CD4-positive, alpha-beta T cell treated with Interleukin-15 for 4 hours (primary cell): Measurements from ENCODE around the gene PNPLA2.

ENCODE experiments used
- DNase-seq: peaks from one replicate; pipeline ENCODE4 v3.0.0-alpha.2; 2020; ENCODE audit warnings: low spot score

PNPLA2 gene

DNA sequence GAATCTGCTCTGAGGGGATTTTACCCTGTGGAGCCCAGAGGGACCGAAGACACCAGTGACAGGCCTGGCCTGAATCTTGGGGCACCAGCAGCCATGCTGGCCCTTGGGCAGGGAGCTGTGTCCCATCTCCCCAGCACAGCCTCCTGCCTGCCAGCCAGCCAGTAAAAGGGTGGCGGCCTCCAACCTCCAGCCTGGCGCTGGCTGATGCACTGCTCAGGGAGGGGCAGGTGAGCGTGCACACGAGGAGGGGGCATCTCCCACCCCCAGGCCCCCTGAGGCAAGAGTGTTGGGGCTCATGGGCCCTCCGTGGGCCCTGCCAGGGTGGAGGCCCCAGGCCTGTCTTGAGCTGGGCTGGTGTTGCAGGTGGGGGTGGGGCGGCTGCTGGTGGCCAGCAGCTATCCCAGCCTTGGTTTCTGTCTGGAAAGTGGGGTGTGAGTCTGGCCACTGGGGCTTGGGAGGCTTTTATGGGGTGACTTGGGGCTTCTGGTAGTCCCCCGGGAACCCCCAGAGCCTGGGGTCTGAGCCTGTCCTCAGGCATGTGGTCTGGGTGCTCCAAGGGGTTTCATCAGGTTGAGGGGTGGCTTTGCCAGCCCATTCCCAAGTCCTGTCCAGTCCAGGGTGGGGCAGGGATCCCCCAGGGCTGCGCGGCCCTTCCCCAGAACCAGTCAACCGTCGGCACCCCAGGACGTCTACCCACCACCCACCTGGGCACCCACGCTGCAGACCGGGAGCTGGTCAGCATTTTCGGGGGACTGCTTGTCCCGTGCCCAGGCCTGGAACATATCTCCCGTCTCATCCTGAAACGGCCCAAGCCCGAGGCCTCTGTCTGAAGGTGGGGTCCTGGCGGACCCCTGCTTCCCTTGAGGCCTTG is 41.8 kb downstream of the PNPLA2 start:
- no peak for DNase-seq

GRCh38 chr11:861105-861479 is 42.4 kb downstream of the PNPLA2 start:
- no peak for DNase-seq

DNA sequence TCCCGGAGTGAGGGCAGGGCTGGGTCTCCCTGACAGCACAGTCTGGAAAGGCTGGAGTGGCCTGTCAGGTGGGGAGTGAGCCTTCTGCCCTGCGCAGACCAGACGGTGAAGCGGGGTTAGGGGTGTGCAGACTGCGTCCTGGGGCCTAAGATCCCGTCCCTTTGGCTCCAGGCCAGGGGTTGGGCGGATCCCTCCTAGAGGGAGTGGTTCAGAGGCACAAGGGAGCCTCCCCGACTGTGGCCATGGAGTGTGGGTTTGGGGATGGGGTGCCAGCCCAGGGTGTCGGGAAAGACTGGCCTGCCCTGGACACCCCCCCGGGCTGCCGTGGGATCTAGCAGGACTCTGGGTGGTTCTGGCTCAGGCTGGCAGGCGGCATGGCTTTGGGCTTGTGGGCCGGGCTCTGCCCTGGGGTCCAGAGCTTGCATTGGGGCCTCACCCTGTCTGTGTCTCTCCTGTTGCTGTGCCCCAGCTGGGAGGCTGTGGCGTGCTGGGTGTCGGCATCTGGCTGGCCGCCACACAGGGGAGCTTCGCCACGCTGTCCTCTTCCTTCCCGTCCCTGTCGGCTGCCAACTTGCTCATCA is 43.5 kb downstream of the PNPLA2 start:
- DNase-seq, result no peak

GRCh38 chr11:862696-863022 is 43.9 kb downstream of the PNPLA2 start:
- no peak for DNase-seq

DNA sequence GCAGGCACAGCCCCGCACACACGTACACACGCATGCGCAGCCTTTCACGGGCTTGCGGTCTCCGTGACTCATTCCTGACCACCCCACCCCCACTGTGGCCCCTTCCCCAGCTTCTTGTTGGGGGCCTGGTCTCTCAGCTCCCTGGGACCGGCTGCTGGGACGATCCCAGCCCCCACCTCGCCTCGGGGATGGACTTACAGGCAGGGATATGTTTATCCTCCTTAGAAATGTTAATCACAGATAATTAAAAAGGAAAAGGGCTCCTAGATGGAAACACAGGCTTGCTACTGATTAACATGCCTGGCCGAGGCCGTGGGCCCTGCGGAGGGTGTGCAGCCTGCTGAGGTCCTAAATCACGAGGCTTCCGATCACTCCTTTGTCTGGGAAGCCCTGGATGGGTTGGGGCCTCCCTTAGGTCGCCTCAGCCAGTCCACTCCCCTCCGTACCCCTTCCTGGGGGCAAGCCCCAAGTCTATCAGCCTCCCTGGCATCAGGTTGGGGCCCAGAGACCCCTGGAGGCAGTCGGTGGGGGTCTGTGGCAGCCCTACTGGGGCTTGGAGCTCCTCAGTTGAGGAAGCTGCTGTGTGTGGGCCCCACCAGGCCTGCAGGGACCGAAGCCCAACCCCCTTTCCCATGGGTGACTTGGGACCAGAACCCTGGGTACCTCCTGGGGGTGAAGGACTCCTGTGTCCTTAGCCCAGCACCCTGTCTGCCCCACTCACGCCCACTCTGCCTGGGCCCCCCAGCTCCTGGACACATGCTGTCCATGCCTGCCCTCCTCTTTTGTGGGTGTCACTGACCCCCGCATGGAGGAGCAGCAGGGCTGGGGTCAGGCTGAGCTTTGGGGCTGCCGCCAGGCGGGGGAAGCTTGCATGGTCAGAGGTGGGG is 44.6 kb downstream of the PNPLA2 start:
- no peak for DNase-seq

DNA sequence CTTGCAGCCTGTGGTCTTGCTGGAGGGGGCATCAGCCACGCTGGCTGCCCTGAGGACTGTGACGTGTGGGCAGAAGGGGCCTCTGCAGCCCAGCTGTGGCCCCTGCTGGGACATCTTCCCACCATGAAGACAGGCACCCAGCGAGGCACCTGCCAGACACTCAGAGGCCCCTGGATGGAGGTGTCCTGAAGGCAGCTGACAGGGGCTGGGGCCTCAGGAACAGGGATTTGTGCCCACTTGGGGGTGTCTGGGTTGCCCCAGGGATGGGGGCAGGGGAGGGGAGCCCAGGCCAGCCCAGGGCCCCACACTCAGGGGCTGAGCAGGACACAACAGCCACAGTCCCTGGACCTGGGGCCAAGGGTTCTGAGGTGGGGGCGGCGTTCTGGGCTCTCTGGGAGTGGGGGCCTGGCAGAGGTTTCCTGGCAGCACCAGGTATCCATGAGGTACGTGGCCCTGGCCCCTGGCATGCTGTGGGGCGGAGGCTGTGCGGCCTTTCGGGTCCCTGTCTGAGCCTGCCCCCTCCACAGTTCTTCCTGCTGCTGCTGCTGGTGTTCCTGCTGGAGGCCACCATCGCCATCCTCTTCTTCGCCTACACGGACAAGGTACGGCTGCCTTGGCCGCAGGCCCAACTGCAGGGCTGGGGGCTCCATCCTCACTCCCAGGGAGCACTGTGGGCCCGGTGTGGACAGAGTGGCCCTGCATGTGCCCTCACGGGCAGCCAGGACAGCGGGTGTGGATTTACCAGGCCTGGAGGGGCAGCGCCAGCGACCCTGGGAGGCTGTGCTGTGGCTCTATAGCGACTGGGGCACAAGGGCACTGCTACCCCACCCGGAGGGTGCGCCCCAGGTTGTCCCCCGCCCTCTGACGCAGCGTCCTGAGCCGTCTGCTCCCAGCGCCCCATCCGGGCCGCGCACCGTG is 45.5 kb downstream of the PNPLA2 start:
- no peak for DNase-seq

DNA sequence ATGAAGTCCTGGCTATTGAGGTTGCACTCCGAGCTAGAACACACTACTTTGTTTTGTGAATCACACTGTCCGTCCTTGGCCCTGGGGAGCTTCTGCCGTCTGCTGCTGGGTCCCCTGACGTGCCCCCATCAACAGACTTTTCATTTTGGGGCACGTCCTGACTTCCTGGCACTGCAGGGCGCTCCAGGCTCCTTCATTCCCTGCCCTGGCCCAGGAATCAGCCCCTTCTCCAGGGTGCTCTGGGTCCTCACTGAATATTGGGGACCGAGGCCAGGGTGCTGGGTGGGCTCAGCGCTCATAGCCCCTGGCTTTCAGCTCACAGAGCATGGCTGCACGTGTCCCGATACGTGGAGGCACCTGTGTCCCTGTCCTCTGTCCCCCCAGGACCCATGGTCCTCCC is 46.2 kb downstream of the PNPLA2 start:
- no peak for DNase-seq

- no peak for DNase-seq
These were observed 47.0 kb downstream of the PNPLA2 start for GRCh38 chr11:865462-866430.

GRCh38 chr11:866481-866880 is 47.8 kb downstream of the PNPLA2 start:
- no peak for DNase-seq

- no peak for DNase-seq
These were observed 49.2 kb downstream of the PNPLA2 start for GRCh38 chr11:867856-868358.

DNA sequence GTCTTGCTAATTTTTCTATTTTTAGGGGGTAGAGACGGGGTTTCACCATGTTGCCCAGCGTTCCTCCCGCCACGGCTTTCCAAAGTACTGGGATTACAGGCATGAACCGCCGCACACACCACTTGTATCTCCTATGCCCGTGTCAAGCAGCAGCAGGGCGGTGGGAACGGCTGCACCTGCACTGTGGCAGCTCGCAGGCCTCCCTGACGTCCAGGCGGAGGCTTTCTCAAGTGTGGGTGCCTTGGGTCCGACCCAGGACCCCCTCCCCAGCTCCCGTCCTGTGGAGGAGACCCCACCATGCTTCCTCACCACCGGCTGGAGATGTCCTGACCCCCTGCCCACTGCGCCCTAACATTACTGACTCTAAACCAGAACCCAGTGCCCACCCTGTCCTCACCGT is 49.7 kb downstream of the PNPLA2 start:
- DNase-seq, result no peak

GRCh38 chr11:868802-869201 is 50.1 kb downstream of the PNPLA2 start:
- no peak for DNase-seq

- no peak for DNase-seq
These were observed 50.8 kb downstream of the PNPLA2 start for GRCh38 chr11:869399-870126.

- no peak for DNase-seq
These were observed 51.4 kb downstream of the PNPLA2 start for GRCh38 chr11:870127-870413.

DNA sequence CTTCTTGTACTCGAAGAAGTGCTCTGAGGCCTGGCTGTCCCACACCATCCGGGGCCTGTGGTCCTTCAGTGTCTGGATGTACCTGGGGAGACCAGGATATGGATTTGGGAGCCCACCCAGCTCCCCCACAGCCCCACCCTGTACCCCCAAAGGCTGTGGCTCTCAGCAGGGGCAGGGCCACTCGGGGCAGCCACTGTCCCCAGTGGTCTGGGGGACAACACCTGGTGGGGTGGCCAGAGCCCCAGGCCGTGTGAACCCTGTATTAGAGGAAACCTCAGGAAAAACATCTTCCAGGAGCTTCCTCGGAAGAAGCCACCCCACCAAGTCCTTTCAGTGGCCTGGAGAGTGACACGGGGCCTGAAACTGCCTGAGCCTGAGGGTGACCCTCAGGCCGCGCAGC is 51.7 kb downstream of the PNPLA2 start:
- DNase-seq, result no peak

- DNase-seq, result no peak
These were observed 52.8 kb downstream of the PNPLA2 start for GRCh38 chr11:871472-871871.

DNA sequence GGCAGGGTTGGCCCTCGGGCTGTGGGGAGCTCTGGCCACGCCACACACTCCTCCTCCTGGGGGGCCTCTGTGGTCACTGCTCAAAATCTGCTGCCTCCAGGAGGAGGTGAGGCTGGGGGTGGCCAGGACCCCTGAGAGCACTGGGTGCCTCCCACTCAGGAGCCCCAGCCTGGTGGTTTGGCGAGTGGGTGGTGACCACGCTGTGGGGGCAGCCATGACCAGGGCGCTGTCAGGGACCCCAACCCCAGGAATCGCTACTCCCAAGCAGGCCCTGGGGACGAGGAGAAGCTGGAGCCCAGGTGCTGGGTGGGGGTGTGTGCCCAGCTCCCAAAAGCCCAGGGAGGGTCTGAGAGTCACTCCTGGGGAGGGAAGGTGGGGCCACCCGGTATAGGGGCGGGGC is 54.1 kb downstream of the PNPLA2 start:
- no peak for DNase-seq

- DNase-seq, result no peak
These were observed 55.0 kb downstream of the PNPLA2 start for GRCh38 chr11:873706-874105.
